AG08396 (cell line): ENCODE data around the gene OST4.

Experiments used
- DNase-seq: peaks from one replicate; pipeline ENCODE4 v3.0.0; 2012; ENCODE audit warnings: low spot score, mixed read lengths

OST4 gene

DNA sequence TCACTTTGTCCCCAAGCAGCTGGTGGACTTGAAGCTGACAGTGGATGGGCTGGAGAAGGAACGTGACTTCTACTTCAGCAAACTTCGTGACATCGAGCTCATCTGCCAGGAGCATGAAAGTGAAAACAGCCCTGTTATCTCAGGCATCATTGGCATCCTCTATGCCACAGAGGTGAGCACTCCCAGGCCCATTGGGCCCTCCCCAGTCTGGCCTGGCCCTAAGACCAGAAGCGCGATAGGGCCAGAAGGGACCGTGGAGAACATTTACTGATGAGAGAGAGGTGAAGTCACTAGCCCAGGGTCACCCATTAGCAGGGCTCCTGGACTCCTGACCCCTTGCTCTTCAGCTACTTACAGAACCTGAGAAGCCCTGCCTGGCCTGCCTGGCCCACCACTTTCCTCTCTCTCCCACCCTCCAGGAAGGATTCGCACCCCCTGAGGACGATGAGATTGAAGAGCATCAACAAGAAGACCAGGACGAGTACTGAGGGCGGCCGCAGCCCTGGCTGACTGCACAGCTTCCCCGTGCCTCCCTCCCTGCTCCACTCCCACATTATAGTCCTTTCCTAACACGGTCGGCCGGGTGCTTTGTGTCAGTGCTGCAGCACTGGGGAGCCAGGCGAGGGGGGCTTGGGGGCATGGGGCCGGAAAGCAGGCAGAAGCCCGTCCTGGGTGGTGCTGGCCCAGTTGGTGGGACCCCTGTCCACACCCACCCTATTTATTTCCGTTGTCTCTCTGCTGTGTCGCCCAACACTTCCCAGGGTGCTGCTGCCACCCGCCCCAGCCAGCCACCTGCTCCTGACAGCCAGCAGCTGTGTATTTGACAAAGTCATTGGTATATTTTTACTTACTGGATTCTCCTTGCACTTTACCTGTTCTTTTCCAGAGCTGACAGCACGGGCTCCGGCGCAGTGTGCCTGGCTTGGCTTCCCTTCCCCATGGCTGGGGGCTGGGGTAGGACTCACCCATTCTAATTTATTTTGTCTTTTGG, 45.3 kb downstream of the OST4 start:
- no peak for DNase-seq

DNA sequence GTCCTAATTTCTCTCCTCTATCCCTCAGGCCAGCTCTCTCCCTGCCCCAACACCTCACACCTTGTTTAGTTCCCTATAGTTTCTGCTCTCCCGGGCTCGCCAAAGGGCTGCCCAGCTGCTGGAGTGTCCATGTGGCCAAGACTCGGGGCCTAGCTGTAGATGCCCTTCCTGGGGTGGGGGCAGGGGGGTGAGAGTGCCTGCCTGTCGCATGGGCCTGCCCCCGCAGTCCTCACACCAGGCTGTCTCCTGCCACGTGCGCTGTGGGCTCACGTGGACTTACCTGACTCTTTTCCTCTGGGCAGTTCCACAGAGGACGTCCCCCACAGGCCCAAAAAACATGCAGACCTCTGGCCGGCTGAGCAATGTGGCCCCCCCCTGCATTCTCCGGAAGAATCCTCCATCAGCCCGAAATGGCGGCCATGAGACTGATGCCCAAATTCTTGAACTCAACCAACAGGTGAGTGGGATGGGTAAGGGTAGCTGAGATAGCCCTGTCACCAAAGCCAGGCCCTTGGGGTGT, 46.1 kb downstream of the OST4 start:
- no peak for DNase-seq

DNA sequence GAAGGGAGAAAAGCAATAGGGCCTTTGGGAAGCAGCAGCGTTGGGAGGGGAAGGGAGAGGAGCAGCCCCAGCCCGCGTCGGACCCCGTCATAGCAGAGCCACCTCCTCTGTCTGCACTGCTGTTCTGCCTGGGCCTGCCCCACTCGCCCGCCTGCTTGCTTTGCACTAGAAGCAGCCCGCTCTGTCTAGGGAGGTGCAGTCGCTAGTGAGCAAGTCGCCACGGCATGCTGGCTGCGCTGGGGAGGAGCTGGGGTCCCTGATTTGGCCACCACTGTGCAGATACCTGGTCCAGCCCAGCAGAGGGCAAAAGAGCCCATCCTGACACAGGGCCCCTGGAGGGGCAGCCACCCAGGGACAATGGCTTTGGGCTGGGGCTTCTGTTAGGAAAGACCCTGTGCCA, 46.6 kb downstream of the OST4 start:
- no peak for DNase-seq

DNA sequence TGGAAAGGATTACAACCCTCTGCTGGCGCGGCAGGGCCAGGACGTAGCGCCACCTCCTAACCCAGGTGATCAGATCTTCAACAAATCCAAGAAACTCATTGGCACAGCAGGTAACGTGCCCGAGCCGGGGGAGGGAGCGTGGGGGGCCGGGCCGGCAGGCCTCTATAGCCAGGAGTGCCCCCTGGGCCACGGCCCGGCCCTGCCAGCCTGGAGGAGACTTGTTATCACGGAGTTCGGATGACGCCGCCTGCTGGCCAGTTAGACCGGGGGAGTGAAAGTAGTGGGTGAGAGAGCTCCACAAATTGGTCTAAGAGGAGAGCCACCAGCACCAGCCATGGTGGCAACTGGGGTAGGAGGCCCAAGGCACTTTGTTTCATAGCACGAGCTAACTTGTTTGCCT, 47.3 kb downstream of the OST4 start:
- DNase-seq: no peak

DNA sequence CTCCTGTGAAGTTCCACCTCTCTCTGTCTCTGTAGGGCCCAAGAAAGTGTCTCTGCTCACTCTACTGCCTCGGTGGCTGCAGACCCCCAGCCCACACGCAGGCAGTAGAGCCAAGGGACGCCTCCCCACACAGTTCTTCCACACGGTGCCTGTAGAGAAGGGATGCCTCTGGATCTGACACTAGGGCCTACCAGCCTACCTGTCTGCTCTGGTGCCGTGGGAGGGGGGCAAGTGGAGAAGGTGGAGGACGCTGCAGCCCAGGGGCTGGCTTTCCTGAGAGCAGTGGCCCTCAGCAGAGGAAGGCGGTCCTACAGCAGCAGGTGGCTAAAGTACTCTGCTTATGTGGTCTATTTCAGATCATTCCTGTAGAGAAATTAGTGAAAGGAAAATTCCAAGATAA, 47.7 kb downstream of the OST4 start:
- DNase-seq: no peak

DNA sequence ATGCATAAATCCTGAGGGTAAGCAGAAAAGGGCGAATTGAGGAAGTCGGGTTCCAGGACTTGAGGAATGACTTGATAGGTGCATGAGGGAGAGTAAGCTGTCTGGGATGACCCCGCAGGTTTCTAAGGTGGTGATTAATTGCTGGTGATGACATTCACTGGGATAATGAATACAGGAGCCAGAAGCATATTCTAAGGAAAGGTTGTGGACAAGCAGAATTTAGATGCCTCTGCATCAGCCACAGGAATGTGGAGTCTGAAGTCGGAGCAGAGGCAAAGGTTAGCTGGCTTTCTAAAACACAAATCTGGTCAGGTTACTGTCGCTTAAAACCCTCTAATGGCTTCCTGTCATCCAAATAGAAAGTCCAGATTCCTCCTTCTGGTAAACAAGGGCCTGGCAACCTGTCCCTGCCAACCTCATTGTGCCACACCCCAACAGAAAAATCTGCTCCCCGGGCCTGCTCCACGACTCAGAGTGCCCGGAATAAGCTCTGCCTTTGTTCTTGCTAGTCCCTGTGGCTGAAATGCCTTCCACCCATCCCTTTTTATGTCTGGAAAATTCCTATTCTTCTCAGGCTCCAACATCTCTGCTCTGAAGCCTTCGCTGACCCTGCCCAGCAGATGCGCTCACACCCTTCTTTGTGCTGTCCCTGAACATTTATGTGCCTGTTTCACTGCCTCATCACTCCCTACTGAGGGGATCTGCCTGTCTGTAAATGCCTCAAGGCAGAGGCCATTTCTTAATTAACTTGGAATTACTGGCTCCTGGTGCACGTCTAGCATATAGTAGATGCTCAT, 50.0 kb downstream of the OST4 start:
- DNase-seq: peak; percentile 41
